GM19238 (cell line): ENCODE measurements around the gene GTF2I.
"Not testable (repeated sequence)": the region's sequence is repeated elsewhere in the genome, so short reads cannot be mapped to it uniquely, and the experiment has no call there.

Experiments used
- DNase-seq: peaks from one replicate; pipeline ENCODE4 v3.0.0; 2011; ENCODE audit warnings: low spot score; ENCODE audit not compliant: insufficient read length

GTF2I gene

DNA sequence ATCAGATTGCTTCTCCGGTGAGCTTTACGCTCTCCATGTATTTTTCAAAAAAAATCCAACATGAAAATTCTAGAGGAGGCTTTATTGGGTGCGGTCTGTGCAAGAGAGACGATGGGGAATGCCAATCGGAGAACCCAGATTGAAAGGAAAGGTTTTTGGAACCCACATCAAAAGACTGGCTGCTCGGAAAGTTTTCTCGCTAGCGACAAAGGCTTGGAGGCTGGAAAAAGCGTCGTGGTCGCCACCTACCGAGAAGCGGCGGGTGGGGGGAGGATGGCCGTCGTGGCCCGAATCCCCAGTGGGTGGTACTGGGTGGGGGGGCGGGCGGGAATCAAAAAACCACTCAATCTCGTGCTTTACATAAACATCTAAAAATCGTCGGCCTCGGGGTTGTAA lies 1.1 kb upstream of the GTF2I start:
- DNase-seq = no peak

DNA sequence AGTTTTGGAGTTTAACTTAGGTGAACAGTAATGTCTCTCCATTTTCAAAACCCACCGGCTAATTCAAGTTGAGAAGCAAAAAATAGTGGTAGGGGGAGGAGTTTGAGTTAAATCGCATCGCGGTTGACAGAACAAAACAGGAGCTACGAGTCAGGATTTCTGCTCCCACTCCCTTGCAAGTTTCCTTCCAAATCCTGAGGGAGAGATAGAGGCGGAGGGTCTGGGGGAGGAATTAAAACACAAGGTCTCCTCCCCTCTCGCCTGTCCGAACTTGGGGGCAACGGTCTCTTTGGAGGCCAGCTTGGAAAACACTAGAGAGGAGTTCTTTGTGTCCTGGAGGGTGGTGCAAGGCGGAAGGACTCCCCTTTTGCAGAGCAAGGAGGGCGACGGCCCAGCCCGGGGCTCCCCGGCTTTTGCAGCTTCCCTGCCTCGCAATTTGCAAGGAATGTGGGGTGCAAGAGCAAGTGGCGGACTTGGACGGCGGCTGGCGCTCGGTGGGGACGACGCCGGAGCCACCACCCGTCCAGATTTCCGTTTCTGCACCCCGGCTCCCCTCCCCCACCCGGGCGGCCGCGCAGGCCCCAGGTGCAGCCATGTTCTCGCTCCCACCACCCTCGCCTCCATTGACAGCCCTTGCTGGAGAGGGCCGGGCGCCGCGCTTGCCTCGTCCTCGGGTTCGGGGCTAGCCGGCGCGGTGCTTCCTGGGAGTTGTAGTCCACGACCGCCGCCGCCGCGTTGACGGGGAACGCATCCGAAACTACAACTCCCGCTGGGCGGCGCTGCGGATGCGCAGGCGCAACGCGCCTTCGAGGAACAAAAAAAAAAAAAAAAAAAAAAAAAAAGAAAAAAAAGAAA lies 454 bp upstream of the GTF2I start:
- DNase-seq = peak; percentile 88

DNA sequence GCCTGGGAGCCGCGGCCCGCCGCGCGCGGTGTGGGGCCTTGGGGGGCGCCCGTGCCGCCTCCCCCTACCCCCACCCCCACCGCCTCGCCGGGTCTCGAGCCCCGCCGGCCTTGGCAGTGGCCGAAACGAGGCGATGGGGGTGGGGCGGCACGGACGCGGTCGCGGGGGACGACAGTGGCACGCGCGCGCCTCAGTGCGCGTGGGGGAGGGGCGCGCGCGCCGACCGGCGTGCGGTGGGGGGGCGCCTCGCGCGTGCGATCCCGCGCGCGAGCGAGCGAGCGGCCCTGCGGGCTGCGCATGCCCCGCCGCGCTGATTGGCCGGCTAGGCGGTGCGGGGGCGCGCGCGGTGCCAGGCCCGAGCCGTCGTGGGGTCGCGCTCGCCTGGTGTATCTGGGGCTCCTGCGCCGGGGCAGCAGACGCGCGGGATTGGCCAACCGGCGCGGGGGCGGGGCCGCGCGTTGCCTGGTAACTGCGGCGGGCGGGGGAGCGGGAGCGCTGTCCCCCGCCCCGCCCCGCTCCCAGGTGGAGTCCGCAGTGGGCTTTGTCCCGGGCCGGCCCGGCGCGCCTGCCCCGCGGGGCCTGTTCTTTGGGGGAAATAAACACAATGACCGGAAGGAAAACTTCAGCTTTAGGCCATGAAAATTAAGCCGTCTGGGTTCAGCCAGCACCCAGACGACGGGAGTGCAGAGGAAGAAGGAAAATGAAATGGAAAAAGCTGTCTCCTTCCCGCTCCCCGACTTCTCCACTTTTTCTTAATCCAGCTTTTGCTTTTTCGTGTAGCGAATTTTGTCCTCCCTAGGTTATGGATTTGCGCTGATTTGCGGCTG lies 873 bp downstream of the GTF2I start:
- DNase-seq = peak; percentile 91

DNA sequence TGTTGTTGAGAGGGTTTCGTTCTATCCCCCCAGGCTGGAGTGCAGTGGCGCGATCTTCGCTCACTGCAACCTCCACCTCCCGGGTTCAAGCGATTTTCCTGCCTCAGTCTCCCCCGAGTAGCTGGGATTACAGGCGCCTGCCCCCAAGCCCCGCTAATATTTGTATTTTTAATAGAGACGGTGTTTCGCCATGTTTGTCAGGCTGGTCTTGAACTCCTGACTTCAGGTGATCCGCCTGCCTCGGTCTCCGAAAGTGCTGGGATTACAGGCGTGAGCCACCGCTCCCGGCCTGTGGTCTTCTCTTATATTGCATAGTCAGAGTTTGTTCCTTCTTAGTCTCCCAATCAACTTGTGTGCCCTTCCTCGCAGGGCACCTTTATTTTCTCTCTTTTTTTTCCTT lies 2.7 kb downstream of the GTF2I start:
- DNase-seq = not testable (repeated sequence)

DNA sequence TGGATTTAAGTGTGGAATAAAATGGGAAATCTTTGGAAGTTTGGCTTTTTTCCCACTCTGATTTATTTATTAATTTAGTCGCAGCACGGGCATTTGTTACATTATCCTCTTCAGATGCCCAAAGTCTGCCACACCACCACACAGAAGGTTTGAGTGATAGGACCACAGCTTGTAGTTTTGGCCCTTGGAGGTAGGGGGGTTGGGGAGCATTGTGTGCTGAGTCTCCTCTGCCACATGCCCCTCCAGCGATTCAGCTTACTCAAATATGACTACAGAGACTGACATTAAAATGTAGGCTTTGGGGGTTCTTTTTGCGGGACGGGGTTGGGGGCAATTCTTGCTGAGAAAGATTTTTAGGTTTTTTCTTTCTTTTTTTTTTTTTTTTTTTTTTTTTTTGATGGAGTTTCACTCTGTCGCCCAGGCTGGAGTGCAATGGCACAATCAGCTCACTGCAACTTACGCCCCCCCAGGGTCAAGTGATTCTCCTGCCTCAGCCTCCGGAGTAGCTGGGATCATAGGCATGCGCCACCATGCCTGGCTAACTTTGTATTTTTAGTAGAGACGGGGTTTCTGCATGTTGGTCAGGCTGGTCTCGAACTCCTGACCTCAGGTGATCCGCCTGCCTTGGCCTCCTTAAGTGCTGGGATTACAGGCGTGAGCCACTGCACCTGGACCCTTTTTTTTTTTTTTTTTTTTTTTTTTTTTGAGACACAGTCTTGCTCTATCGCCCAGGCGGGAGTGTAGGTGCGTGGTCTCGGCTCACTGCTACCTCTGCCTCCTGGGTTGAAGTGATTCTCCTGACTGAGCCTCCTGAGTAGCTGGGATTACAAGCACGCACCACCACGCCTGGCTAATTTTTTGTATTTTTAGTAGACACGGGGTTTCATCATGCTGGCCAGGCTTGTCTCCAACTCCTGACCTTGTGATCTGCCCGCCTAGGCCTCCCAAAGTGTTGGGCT lies 4.6 kb downstream of the GTF2I start:
- not testable (repeated sequence) for DNase-seq

DNA sequence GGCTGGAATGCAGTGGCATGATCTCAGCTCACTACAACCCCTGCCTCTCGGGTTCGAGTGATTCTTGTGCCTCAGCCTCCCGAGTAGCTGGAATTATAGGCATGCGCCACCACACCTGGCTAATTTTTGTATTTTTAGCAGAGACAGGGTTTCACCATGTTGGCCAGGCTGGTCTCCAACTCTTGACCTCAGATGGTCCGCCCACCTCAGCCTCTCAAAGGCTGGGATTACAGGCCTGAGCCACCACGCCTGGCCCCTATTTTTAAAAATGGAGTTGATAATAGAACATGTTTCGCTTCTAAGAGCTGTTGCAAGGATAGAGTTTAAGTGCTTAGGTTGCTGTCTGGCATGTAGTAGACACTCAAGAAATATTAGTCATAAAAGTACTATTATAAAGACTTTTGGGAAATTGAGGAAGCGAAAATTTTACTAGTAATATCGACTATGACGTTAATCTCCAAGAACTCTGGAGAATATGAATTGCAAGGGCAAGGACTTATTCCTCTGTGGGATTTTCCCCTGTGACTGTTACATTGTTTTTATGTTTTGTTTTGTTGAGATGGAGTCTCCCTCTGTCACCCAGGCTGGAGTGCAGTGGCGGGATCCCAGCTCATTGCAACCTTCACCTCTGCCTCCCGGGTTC lies 7.9 kb downstream of the GTF2I start:
- no peak for DNase-seq

DNA sequence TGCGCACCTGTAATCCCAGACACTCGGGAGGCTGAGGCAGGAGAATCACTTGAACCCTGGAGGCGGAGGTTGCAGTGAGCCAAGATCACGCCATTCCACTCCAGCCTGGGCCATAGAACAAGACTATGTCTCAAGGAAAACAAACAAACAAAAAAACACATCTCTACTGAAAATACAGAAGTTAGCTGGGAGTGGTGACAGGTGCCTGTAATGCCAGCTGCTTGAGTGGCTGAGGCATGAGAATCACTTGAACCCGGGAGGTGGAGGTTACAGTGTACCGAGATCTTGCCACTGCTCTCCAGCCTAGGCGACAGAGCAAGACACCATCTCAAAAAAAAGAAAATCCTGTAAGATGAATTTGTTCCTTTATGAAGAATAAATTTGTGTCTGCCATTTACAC lies 9.5 kb downstream of the GTF2I start:
- DNase-seq = not testable (repeated sequence)

DNA sequence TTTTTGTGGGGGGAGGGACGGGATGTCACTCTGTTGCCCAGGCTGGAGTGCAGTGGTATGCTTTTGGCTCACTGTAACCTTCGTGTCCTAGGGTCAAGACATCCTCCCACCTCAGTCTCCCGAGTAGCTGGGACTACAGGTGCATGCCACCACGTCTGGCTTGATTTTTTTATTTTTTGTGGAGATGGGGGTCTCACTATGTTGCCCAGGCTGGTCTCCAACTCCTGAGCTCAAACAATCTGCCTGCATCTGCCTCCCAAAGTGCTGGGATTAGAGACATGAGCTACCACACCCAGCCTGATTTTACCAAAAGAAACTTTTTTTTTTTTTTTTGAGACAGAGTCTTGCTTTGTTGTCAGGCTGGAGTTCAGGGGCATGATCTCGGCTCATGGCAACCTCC lies 10.0 kb downstream of the GTF2I start:
- DNase-seq = not testable (repeated sequence)

DNA sequence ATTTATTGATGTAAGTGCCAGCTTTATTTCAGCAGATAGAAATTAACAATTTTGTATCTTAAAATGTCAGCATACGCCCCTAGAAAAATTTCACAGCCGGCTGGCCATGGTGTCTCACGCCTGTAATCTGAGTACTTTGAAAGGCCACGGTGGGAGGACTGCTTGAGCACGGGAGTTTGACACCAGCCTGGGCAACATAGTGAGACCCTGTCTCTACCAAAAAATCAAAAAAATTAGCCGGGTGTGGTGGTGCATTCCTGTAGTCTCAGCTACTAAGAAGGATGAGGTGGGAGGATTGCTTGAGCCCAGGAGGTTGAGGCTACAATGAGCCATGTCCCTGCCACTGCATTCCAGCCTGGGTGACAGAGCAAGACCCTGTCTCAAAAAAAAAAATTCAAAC lies 14.1 kb downstream of the GTF2I start:
- DNase-seq = no peak

DNA sequence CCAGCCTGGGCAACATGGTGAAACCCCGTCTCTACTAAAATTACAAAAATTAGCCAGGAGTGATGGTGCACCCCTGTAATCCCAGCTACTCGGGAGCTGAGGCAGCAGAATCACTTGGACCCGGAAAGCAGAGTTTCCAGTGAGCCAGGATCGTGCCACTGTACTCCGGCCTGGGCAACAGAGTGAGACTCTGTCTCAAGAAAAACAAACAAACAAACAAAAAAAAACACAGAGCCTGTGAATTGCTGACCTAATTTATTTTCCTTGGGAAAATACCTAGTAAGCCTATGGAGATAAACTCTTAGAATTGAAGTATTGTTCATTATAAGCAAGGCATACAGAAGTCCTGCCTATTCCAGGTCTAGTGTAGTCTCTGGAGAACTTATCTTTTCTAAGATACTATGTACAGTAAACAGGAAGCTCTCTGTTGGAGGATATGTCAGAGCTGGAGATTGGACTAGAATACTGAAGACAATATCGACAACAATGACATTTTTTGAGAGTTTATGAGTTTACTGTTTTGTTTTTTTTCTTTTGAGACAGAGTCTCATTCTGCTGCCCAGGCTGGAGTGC lies 14.9 kb downstream of the GTF2I start:
- DNase-seq = no peak

DNA sequence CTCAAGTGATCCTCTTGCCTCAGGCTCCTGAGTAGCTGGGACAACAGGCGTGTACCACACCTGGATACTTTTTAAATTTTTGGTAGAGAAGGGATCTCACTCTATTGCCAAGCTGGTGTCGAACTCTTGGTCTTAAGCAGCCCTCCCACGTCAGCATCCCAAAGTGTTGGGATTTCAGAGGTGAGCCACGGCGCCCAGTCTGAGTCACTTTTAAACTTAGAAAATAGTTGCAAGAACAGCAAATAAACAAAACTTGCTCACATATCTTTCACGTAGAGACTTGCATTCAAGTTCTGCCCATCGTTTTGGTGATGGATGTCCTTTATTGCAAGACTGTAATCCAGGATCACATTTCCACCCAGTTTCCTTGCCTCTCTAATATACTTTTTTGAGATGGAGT lies 16.6 kb downstream of the GTF2I start:
- no peak for DNase-seq

DNA sequence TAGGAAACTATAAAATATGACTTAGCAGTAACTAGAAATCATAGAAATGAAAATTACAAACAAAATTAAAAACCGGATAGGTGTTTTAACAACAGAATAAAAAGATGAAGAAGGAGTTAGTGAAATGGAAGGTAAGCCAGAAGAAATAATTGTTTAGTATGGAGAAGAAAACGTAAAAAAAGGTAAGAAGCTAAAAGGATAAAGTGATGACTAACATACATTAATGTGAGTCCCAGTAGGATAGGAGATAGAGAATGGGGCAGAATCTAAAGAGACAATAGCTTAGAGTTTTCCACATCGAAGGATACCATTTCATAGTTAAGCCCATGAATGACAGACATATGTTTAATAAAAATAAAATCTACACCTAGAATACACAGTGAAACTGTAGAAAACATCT lies 25.3 kb downstream of the GTF2I start:
- DNase-seq = no peak

DNA sequence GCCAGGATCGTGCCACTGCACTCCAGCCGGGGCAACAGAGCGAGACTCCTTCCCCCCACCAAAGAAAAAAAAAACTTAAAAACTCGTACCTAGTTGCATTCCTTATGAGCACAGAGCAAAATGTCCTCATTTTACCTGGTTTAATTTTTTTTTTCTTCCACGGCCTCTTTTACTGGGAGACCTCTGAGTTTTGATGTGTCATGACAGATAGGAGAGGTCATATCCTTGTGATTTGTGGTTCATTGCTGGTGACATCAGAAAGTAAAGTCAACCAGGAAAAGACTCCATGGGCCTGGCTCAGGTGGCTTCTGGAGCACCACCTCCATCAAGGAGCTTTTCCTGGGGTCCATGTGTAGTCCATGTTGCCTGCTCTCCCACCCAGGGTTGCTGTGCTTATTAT lies 26.3 kb downstream of the GTF2I start:
- DNase-seq = no peak

DNA sequence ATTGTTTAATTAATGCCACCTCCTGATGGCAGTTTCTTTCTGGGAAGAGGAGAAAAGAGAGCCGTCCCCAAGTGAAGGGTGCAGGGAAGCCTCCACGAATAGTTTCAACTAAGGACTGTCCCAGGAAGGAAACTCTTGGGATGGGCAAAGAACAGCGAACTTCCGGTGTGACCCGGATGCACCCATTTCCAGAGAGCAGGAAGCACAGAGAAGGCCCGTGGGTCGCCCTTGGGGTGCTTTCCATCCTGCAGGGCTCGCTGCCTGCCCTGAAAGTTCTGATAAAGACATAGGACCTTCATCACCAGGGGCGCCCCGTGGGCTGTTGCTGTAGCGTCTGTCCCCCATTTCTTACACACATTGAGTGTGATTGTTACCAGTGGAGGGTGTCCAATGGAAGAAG lies 27.0 kb downstream of the GTF2I start:
- DNase-seq = no peak

DNA sequence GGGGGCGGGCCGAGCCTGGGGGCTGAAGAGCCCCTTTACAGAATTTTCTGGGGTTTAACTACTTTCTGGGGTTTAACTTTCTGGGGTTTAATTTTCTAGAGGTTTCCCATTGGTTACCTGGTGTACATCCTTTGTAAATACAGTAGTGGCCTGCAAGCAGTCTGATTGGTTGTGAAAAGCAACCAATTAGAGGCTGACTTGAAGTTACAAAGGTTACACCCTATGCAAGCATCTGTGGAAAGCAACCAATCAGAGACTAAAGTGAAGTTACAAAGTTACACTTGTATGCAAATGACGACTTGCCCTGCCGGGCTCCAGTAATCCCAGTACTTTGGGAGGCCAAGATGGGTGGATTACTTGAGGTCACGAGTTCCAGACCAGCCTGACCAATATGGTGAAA lies 27.4 kb downstream of the GTF2I start:
- DNase-seq = no peak

DNA sequence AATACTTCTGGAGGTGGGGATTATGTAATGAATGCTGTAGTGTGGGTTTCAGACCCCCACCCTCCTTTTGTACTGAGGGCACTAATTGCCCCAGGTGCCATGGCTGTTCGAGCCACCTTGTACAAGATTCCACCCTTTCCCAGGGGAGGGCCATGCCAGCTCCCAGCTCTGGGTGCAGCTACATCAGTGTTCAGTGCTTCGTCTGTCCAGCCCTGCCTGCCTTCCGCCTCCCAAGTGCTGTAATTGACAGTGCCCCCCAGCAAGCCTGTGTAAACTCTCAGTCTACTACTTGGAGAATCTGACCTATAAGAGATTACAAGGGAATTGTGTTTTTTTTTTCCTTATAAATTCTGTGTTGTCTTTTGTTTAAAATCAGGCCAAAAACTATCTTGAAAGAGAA lies 33.0 kb downstream of the GTF2I start:
- no peak for DNase-seq

DNA sequence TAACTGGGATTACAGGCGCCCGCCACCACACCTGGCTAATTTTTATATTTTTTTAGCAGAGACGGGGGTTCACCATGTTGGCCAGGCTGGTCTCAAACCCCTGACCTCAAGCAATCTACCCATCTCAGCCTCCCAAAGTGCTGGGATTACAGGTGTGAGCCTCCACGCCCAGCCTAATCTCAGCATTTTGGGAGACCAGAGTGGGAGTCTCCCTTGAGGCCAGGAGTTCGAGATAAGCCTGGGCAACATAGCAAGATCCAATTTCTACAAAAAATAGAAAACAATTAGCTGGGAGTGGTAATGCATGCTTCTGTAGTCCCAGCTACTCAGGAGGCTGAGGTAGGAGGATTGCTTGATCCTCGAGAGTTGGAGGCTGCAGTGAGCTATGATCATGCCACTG lies 46.9 kb downstream of the GTF2I start:
- not testable (repeated sequence) for DNase-seq

DNA sequence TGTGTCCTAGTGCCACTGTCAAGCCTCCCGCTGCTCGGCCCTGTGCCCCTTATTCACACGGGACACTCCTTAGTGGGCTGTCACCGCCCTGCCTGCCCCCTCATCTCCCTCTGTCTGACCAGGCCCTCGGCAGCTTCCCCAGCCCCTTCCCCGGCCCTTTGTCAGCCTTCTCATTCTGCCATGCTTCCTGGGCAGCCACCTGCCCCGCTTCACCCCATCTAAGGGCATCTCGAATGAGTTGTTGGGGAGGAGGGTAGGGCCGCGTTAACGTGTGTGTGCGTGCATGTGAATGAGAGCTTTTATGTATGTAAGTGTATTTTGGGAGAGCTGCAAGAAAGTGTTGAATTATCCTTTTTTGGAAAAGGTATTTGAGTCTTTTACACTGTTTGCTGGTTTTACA lies 49.7 kb downstream of the GTF2I start:
- DNase-seq = no peak

DNA sequence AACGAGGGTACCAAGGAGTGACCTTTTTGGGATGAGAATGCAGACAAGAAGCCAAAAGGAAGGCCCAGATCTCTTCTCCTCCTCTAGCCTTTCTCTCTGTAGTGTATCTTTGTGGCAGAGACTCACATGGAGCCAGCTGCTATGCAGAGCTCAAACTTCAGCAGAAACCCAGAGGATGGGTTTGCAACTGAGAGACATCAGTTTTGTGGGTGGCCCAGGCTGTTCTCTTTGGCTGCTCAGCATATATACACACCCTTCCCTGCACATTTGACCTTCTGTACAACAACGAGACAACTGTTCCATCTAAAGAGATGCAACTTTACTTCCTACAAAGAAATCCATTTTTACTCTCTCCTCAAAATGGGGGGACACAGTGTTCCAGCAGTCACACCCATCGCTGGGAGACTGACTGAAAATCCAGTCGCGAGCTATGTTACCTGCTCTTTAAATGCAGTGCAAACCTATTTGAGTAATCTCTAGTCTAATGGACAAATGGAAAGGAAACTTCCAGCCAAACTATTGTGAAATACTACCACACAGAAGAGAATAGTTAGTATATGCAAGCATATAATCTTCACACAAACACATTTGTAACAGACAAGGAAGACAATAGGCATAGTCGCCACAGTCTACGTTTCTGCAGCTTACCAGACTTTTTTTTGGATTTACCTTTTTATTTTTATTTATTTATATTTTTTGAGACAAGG lies 51.2 kb downstream of the GTF2I start:
- DNase-seq = no peak
